ENCODE results near the gene MACF1.

MACF1 gene

DNA sequence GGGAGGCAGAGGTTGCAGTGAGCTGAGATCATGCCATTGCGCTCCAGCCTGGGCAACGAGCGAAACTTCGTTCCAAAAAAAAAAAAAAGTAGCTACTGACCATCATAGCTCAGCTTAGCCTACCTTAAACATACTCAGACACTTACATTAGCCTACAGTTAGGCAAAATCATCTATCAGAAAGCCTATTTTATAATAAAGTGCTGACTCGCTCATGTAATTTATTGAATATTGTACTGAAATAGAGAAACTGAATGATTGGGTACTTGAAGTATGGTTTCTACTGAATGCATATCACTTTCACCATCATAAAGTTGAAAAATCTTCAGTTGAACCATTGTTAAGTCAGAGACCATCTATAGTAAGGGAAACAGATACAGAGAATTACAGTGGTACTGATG, 193.0 kb downstream of the MACF1 start:
- no peak for DNase-seq

DNA sequence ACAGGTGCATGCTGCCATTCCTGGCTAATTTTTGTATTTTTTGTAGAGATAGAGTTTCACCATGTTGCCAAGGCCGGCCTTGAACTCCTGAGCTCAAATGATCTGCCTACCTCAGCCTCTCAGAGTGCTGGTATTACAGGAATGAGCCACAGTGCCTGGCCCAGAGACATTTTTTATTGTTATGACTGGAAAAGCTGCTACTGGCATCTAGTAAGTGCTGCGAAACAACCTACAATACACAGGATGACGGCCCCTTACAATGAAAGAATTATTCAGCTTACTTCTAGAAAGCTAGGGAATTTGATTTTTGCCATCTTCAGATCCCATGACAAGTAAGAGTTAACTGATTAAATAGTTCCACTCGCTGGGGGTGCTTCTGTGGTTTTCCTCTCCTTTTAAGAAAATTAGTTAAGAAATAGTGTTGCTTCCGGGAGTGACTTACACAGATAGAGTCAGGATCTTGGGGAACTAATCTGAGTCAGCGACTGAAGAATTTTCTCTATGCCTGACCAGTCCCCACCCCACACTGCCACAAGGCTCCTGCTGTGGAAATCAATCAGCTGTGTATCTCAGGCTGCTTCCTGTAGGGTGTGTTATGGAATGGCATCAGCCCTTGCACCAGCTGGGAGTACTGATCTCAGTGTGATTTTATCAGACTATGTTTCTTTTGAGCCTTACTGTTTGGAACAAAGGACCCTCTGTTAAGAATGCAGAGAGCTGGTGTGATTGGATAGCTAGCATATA, 194.0 kb downstream of the MACF1 start:
- peak; percentile 14 to 66 for DNase-seq

DNA sequence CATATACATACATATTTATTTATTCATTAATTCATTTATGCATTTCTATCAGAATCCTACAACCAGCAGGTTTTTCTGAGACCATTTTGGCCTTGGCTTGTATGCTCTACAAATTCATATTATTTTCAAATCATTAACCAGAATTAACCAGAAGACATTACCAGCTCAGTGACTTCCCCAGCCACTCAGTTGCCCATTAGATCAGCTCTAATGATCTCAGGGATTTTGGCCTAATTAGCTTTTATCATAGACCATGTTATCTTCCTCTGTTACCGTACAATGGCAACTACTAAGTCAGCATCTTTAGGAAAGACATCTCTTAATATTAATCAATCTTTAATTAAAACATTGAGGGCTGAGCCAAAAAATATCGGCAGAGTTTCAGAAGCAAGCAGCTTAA, 196.6 kb downstream of the MACF1 start:
- DNase-seq, result no peak

DNA sequence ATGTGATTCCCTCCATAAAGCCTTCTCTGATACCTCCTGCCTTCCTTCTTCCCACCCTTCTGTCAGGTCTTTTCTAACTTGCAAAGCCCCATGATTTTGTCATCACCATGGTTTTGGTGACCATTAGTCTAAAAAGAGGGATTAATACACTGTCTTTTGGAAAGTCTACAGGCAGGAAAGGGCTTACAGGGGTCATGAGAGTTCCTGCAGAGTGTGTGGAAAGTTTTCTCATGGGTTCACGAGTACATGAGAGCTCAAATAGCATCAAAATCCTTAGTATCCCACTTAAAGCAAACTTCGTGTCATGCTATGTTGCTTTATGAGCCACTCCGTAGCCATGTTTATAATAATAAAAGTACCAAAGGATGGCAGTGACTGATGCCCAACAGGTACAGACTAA, 200.4 kb downstream of the MACF1 start:
- DNase-seq, result no peak

DNA sequence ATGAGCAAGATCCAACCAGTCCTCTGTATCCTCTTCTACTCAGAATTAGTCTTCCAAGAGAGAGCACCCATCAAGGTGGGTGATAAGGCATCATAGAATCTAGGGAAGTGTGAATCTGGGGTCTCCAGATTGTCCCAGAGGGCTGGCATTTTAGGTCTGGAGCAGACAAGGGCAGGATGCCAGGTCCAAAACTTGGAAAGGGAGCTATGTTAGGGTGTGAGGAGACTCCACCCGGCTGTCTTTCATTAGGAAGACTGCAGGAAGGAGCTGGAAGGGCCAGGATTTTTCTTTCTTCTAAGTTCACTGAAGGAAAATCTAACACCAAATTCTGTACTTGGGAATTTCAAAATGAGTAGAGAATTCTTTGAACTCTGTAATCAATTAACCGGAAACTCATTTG, 200.9 kb downstream of the MACF1 start:
- no peak for DNase-seq

DNA sequence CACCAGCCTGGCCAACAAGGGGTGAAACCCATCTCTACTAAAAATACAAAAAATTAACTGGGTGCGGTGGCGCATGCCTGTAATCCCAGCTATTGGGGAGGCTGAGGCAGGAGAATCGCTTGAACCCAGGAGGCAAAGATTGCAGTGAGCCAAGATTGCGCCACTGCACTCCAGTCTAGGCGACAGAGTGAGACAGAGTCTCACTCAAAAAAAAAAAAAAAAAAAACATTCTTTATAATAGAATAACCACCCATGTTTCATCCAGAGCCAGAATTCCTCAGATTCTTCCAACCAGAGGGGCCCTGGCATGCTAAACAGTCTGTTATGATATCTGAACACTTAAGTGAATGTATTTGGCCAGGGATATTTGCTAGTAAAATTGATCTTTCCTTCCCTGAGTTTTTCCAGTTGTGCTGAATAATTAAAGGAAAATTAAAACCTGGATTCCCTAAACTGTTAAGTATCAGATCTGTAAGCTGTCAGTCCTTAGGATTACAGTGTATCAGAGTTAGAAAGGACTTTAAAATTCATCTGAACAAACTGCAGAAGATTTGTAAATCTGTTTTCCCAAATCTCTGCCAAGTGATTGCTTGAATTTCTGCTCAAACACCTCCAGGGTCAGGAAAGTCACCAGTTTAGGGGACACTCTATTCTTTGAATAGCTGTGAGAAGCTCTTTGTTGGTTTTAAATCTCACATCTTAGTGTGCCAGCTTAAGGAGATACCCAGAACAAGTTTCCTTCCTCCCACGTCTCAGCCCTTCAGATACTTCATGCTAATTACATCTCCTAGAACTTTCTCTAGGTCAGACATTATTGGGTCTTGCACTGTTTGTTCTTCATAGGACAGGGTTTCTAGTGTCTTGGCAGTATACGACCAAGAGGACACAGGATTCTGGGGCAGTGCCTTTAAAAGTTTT, 202.3 kb downstream of the MACF1 start:
- no peak for DNase-seq

DNA sequence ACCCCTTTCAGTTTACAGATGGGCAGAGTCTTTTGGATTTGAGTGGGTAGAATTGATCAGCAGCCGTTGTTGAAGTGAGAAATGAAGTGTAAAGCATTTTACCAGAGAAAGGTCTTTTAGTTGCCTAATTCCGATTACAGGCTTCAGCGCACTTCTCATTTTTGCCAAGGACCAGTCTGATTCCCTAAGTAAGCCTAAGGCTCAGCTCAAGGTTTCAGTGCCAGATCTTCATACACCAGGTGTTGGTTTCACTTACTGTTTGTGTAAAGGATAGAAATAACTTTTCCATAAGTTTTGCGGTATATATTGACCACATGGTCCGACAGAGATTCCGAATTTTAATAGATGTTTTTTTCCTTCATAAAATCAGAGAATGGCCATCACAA, 203.0 kb downstream of the MACF1 start:
- no peak for DNase-seq

DNA sequence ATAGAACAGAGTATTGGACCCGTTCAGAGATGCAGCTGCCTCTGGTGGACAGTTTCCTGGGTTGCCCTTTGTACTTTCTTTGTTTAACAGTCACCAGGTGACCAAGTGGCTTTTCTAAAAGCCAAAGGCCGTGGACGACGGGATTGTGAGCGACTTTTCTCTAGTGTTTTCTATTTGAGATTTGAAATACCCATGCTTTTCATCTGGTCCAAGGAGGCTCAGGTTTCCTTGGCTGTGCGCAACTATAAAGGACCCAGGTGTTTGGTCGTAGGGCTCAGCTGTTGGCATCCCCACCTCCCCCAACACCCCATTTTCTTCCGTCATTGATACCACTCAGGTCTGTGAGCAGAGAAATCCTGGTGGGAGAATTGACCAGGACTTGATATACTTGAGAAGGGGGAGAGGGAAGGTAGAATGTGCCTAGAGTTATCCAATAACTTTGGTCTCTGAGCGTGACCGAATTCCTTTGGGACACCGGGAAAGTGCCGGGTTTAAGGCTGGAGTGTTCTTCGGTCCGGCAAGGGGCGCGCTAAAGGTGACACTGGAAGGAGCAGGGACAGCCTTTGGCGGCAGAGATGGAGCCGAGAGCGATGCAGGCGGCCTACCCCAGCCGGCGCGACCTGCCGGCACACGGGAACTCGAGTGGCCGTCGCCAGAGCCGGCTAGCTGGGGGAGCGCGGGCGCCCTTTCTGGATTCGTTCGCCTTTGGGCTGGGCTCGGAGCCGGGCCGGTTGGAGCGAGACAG, 203.6 kb downstream of the MACF1 start:
- DNase-seq, result no peak

DNA sequence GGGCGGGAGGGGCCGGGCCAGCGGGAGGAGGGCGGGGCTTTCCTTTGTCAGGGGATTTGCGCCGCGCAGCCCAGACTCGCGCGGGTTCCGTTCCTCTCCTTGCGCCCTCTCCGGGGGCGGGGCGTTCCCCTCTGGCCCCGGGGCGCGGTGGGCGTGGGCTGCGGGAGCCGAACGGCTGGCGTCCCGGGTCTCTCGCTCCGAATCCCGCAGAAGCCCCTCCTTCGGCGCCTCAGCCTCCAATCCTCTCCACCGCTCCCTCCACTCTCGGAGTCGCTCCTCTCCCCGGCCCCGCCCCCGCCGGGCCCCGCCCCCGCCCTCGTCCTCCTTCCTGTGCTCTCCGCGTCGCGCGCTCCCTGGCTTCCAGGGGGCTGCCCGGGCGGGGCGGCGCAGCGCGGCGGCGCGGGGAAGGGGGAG, 204.2 kb downstream of the MACF1 start:
- DNase-seq, result peak; percentile 76 to 78

DNA sequence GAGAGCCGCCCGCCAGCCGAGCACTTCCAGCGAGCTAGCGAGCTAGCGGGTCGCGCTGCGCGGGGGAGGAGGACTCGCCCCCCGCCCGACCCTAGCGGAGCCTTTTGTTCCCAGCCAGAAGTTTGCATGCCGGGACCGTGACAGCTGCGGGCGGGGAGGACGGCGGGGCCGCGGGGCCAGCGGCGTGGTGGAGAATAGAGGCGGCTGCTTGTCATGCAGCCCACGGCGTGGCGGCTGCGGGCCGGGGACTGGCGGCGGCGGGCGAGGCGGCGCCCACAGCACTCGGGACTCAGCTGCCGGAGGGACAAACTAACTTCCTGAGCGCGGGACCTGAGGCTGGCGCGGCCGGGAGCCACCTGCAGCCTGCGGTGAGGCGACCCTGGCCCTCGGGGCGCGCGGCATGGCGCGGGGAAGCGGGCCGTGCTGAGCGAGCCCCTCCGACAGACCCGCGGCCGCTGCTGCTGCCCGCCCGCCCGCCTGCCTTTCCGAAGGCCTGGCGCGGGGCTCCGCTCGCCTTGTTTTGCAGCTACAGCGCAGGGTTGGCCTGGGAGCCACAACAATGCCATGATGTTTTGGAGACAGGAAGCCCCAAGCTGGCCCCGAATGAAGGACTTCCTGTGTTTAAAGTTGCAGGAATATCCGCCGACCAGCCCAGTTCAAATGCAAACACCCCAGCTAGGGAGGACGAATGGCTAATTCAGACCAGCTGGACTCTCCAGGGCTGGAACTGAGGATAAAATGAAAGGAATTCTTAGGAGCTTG, 204.7 kb downstream of the MACF1 start:
- DNase-seq, result no peak

DNA sequence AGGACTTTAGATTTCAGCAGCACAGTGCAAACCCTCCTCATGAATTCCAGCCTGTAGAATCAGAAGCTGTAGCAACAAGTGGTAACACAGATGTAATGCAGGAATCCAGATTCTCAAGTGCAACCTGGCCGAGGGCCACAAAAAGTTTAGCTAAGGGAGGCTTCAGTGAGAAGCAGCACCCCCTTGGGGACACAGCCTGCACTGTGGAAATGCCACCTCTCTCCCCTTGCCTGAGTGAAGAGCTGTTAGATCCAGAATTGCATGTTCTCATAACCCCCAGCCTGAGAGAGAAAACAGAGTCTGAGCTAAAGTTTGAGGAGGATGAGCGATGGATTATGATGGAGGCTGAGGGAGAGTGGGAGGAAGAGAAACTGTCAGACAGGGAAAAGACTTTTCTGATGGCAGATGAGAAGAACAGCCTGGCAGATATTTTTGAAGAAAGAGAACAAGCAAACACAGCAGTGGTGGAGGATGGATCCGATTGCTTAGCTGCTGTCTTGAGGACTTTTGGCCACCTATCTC, 206.5 kb downstream of the MACF1 start:
- no peak for DNase-seq

DNA sequence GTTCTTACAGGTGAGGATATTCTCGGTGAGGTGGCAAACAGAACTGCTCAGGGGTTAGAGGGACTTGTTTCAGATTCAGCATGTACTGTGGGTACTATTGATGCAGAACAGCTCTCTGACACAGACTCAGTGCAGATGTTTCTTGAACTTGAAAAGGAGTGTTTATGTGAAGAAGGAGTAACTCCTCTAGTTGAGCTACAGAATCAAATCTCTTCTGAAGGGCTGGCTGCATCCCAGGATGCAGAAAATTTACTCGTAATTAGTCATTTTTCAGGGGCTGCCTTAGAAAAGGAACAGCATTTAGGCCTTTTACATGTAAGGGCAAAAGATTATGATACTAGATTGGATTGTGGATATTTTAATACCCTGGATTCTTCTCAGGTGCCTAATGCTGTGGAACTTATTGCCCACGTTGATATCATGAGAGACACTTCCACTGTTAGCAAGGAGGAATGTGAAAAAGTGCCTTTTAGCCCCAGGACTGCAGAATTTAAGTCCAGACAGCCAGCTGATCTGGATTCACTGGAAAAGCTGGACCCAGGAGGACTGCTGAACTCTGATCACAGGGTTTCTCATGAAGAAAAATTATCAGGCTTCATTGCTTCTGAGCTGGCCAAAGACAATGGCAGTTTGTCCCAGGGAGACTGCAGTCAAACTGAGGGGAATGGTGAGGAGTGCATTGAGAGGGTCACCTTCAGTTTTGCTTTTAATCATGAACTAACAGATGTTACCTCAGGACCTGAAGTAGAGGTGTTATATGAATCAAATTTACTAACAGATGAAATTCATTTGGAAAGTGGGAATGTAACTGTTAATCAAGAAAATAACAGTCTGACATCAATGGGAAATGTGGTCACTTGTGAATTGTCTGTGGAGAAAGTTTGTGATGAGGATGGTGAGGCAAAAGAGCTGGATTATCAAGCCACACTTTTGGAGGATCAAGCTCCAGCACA, 207.3 kb downstream of the MACF1 start:
- no peak for DNase-seq

DNA sequence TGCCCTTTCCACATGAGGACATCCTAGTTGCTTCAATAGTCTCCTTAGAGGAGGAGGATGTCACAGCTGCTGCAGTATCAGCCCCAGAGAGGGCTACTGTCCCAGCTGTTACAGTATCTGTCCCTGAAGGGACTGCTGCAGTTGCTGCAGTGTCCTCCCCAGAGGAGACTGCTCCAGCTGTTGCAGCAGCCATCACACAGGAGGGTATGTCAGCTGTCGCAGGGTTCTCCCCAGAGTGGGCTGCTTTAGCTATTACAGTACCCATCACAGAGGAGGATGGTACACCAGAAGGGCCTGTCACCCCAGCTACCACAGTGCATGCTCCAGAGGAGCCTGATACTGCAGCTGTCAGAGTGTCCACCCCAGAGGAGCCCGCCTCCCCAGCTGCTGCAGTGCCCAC, 208.4 kb downstream of the MACF1 start:
- no peak for DNase-seq

DNA sequence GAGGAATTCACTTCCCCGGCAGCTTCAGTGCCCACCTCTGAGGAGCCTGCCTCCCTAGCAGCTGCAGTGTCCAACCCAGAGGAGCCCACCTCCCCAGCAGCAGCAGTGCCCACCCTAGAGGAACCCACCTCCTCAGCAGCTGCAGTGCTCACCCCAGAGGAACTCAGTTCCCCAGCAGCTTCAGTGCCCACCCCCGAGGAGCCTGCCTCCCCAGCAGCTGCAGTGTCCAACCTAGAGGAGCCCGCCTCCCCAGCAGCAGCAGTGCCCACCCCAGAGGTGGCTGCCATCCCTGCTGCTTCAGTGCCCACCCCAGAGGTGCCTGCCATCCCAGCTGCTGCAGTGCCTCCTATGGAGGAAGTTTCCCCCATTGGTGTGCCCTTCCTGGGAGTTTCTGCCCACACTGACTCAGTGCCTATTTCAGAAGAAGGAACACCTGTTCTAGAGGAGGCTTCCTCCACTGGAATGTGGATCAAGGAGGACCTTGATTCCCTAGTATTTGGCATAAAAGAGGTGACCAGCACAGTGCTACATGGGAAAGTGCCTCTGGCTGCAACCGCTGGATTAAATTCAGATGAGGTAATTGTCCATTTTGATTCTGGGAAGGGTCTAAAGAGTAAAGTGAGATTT, 209.5 kb downstream of the MACF1 start:
- DNase-seq, result no peak

DNA sequence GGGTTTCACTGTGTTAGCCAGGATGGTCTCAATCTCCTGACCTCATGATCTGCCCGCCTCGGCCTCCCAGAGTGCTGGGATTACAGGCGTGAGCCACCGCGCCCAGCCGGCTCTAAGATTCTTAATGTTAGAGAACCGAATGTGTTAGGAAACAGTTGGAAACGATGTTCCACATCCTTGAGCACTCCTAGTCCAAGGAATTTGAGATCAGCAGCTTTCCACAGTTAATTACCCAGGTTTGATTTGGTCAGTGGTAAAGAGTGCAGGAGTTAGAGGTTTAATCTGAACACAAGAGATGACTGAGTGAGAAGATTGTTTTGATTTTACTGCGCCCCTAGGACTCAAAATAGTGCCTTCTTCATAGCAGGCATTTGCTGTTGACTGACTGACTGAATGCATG, 211.1 kb downstream of the MACF1 start:
- DNase-seq, result no peak

DNA sequence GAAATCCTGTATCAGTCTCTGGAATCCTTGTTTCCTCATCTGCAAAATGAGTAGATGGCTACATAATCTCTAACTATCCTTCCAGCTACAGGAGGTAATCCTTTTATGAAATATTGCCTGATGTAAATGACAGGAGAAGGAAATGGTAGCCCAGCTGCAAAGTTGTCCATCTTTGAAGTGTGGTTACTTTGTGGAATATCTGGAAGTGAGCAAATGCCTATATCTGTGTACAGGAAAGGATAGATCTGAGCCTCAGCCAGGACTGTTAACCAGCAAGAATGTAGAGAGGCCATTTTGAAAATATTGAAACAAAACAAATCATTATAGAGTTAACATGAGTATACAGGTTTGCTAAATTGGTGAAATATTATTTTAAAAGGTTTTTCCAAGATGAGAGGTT, 212.1 kb downstream of the MACF1 start:
- no peak for DNase-seq

DNA sequence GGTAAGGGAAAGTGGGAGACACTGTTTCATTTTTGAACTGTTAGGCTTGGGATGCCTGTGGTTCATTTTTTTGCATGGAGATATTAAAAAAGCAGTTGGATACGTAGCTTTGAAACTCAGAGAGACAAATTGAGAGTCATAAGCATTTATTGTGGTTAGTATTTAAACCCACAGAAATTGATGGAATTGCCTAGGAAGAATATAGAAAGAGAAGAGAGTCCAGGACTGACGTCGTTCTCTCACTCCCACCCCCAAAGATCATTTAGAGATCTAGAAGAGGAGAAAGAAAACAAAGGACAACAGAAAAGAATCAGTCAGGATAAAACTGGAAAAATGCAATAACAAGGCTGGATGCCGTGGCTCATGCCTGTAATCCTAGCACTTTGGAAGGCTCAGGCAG, 213.7 kb downstream of the MACF1 start:
- no peak for DNase-seq

DNA sequence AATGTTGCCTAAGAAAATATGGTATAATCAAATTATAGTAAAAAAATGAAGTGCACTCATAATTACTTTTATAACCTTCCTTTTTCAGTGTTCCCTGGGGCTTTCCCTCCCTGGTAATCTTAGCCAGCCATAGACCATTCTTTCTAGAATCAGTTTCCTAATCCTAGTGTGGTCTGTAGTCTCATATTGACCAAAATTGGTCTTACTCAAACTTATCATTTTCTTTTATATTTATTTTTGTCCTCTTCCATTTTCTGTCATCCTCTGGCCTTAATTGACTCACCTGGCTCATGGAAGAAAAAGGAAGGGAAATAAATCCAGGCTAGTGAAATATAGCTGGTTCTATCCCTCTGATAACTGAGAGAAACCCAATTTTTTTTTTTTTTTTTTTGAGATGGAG, 216.0 kb downstream of the MACF1 start:
- no peak for DNase-seq

DNA sequence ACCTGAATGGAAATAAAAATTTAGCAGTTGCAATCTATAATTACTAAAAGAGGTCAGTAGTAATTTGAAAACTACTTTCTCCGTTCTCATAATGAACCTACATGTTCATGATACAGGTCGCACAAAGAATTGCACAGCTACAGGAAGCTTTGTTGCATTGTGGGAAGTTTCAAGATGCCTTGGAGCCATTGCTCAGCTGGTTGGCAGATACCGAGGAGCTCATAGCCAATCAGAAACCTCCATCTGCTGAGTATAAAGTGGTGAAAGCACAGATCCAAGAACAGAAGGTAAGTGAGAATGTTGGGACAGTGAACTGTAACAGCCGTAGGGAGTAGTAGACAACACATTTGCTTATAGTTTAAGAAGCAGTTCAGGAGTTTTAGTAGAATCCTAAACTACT, 218.1 kb downstream of the MACF1 start:
- no peak for DNase-seq

DNA sequence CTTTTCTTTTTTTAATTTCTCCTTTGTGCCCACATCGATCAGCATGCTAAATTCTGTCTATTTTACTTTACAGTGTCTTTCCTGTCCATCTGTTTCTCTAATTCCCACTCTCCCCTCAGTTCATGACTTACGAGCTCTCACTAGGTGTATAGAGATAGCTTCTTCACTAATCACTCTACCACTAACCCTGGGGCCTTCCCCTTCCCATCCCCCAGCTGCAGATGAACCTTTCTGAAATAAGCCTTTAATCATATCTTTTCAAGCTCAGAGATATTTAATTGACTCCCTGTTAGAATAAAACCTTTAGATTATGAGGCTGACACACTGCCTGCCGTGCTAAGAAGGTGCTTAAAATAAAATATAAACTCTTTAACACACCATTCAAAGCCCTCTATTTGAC, 220.7 kb downstream of the MACF1 start:
- no peak for DNase-seq

DNA sequence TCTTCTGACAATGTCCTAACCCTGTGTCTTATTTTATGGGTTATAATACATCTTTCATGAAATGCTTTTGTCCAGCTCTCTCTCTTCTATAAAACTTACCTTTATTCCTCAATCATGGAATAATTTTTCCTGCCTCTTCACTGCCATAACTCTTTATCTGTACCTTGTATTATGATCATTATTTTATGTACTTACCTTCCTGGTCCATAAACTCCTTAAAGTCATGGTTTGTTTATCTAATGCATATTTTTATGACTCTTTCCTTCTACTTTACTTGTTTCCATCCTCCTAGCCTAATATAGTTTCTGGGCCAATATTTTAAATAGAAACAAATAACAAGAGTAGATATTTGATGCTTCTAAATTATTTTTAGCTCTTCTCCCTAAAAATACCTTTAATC, 221.1 kb downstream of the MACF1 start:
- no peak for DNase-seq

All from bone marrow (tissue), 2 donors.